ENCODE results near the gene SIDT2. TPM values are rescaled to one million over a fixed set of nuclear protein-coding genes. Genes with fewer than 3 reads are reported as not detected.
"Not testable (repeated sequence)": the region's sequence is repeated elsewhere in the genome, so short reads cannot be mapped to it uniquely, and the experiment has no call there.

Gene SIDT2
- total RNA-seq, 1 experiment from 2014 or later = 20.3 TPM

DNA sequence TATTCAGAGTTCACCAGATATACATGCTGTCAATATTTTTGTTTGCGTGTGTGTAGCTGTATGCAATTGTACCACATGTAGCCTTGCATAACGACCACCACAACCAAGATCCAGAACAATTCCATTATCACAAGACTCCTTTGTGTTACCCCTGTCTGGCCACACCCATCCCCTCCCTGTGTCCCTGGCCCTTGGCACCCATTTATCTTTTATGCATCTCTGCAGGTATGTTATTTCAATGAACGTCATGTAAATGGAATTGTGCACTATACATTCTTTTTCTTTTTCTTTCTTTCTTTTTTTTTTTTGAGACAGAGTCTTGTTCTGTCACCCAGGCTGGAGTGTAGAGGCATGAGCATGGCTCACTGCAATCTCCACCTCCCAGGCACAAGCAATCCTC, 44.1 kb upstream of the SIDT2 start:
- no peak overlapping the region for H3K27ac ChIP-seq
- no TSS peak for BruUV-seq (replicated peaks)
- POLR2A ChIA-PET (ENCODE audit: unreplicated experiment) = interaction anchor here (0.6 kb wide), 1 partner anchor 385 kb away, joined by 5 read pairs; no protein-coding TSS in a partner anchor
- no peaks in the 10 kb centered on the region for H3K4me1 ChIP-seq (replicated peaks; ENCODE audit: insufficient read depth)
- no peak for TF ChIP-seq EZH2 (IDR thresholded peaks at IDR 0.05; ENCODE audit: low read depth)
- TF ChIP-seq, protein P1, sequence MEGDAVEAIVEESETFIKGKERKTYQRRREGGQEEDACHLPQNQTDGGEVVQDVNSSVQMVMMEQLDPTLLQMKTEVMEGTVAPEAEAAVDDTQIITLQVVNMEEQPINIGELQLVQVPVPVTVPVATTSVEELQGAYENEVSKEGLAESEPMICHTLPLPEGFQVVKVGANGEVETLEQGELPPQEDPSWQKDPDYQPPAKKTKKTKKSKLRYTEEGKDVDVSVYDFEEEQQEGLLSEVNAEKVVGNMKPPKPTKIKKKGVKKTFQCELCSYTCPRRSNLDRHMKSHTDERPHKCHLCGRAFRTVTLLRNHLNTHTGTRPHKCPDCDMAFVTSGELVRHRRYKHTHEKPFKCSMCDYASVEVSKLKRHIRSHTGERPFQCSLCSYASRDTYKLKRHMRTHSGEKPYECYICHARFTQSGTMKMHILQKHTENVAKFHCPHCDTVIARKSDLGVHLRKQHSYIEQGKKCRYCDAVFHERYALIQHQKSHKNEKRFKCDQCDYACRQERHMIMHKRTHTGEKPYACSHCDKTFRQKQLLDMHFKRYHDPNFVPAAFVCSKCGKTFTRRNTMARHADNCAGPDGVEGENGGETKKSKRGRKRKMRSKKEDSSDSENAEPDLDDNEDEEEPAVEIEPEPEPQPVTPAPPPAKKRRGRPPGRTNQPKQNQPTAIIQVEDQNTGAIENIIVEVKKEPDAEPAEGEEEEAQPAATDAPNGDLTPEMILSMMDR (conservative IDR thresholded peaks at IDR 0.05) = no peak
- H3K4me2 ChIP-seq = no peak overlapping the region
- CTCF ChIA-PET = no interaction called here
- no peaks in the 10 kb centered on the region for H3K9me2 ChIP-seq (ENCODE audit: insufficient read depth)
- peak; percentile 56 for DNase-seq
- no peaks in the 10 kb centered on the region for H3K36me3 ChIP-seq (ENCODE audit: low read depth)
- no peaks in the 10 kb centered on the region for H4K20me1 ChIP-seq (ENCODE audit: insufficient read depth)
- no peaks in the 10 kb centered on the region for H3F3A ChIP-seq (ENCODE audit: insufficient read depth, low read depth)
- no peaks in the 10 kb centered on the region for H3K9me3 ChIP-seq (ENCODE audit: insufficient read depth, low read depth)
- no peak overlapping the region for H2AFZ ChIP-seq
- H3K27me3 ChIP-seq (ENCODE audit: insufficient read depth, low read depth) = no peaks in the 10 kb centered on the region
- no peaks in the 10 kb centered on the region for H3K79me2 ChIP-seq (ENCODE audit: low read depth)
- intact Hi-C loops (cut with micrococcal nuclease; ENCODE audit: unreplicated experiment) = no loop called here
- H3K4me3 ChIP-seq = no peak overlapping the region

DNA sequence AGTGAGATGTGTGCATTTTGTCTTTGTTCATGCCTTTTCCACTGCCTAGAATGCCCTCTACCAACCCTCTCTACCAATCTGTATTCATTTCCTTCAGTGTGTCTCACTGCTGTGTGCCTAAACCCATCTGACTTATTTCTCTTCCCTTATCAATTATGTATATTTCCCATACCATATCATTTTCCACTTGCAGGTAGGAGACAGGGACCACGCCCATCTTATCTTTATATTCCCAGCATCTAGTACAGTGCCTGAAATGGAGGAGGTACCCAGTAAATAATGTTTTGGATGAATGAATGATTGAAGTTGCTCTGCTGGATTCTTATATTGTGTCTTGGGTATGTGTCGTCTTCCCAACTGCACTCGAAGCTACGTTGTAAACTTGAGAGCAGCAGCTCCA, 43.6 kb upstream of the SIDT2 start:
- H3K4me3 ChIP-seq; H3K4me1 ChIP-seq (replicated peaks; ENCODE audit: insufficient read depth); H2AFZ ChIP-seq; POLR2A ChIA-PET (ENCODE audit: unreplicated experiment); H4K20me1 ChIP-seq (ENCODE audit: insufficient read depth); H3K4me2 ChIP-seq; DNase-seq; H3K36me3 ChIP-seq (ENCODE audit: low read depth); intact Hi-C loops (cut with micrococcal nuclease; ENCODE audit: unreplicated experiment); BruUV-seq (replicated peaks); CTCF ChIA-PET; H3K27me3 ChIP-seq (ENCODE audit: insufficient read depth, low read depth); H3K79me2 ChIP-seq (ENCODE audit: low read depth); H3K9me2 ChIP-seq (ENCODE audit: insufficient read depth); H3K9me3 ChIP-seq (ENCODE audit: insufficient read depth, low read depth); H3F3A ChIP-seq (ENCODE audit: insufficient read depth, low read depth); H3K27ac ChIP-seq: not testable (repeated sequence)

GRCh38 chr11:117137223-117138086, 41.1 kb upstream of the SIDT2 start:
- H3F3A ChIP-seq (ENCODE audit: insufficient read depth, low read depth); intact Hi-C loops (cut with micrococcal nuclease; ENCODE audit: unreplicated experiment); H3K36me3 ChIP-seq (ENCODE audit: low read depth); H3K4me2 ChIP-seq; H3K4me3 ChIP-seq; H3K9me2 ChIP-seq (ENCODE audit: insufficient read depth); CTCF ChIA-PET; H3K9me3 ChIP-seq (ENCODE audit: insufficient read depth, low read depth); H4K20me1 ChIP-seq (ENCODE audit: insufficient read depth); H3K27me3 ChIP-seq (ENCODE audit: insufficient read depth, low read depth); H3K4me1 ChIP-seq (replicated peaks; ENCODE audit: insufficient read depth); POLR2A ChIA-PET (ENCODE audit: unreplicated experiment); H3K79me2 ChIP-seq (ENCODE audit: low read depth); H3K27ac ChIP-seq; H2AFZ ChIP-seq: not testable (repeated sequence)
- peak in 1 of 2 experiments; percentile 23 for DNase-seq
- TSS peak; percentile 61 for BruUV-seq (replicated peaks)

DNA sequence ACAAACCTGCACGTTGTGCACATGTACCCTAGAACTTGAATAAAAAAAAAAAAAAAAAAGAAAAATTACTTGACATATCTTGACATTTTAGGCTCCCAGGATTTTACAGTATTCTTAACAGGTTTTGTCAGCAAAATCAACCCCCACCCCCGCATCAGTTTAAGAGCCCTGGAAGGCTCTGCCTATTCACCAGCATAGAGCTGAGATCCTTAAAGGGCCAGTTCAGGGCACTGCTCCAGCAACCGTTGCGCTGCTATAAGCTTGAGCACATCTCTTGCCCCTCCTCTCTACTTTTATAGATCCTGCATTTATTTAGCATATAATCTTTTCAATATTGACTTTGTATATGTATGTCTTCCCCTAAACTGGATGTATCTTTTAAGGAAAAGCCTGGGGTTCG, 35.2 kb upstream of the SIDT2 start:
- Histone ChIP-seq H3K4me1 (replicated peaks; ENCODE audit: insufficient read depth) (peaks cover 13% of the 10 kb centered on the region), H2AFZ (peak overlapping the region; percentile 99), H3K27ac (no peak overlapping the region), H3K36me3 (ENCODE audit: low read depth) (peaks cover 22% of the 10 kb centered on the region), H3F3A (ENCODE audit: insufficient read depth, low read depth) (peaks cover 10% of the 10 kb centered on the region), H3K4me2 (peak overlapping the region; percentile 86), H3K9me2 (ENCODE audit: insufficient read depth) (no peaks in the 10 kb centered on the region), H3K4me3 (peak overlapping the region; percentile 85), H3K79me2 (ENCODE audit: low read depth) (peaks cover 41% of the 10 kb centered on the region), H3K9me3 (ENCODE audit: insufficient read depth, low read depth) (no peaks in the 10 kb centered on the region), H3K27me3 (ENCODE audit: insufficient read depth, low read depth) (no peaks in the 10 kb centered on the region), H4K20me1 (ENCODE audit: insufficient read depth) (peaks cover 38% of the 10 kb centered on the region)
- BruUV-seq (replicated peaks) = no TSS peak
- CTCF ChIA-PET = interaction anchor here (0.7 kb wide), 1 partner anchor 287 kb away, joined by 9 read pairs; no protein-coding TSS in a partner anchor
- TF ChIP-seq EZH2 (IDR thresholded peaks at IDR 0.05; ENCODE audit: low read depth) = no peak
- TF ChIP-seq, protein P1 (conservative IDR thresholded peaks at IDR 0.05) = no peak
- peak in 1 of 2 experiments; percentile 8 for DNase-seq
- POLR2A ChIA-PET (ENCODE audit: unreplicated experiment) = interaction anchor here (0.7 kb wide), 2 partner anchors 41 to 120 kb away, joined by 22 to 24 read pairs; no protein-coding TSS in a partner anchor
- intact Hi-C loops (cut with micrococcal nuclease; ENCODE audit: unreplicated experiment) = loop anchor here (2.0 kb wide), 1 partner anchor 17 kb away; no protein-coding TSS in a partner anchor
